ENCODE measurements around the gene PCMTD2.

The PCMTD2 gene

GRCh38 chr20:64244870-64245603, 10.5 kb upstream of the PCMTD2 start:
- Histone ChIP-seq H3K4me1 (ENCODE audit: control insufficient read depth in 5 of 5, insufficient read depth in 5 of 5, low read length in 5 of 5) (no peaks in the 10 kb centered on the region), H3K27ac (ENCODE audit: low read depth, low read length) (no peak overlapping the region)

GRCh38 chr20:64245746-64246595, 9.6 kb upstream of the PCMTD2 start:
- peaks cover 11 to 18% (median 17%) of the 10 kb centered on the region in 5 donors for H3K27me3 ChIP-seq (ENCODE audit: control insufficient read depth in 5 of 5, insufficient read depth in 4 of 5, low read length in 5 of 5)
- no peaks in the 10 kb centered on the region for H3K4me1 ChIP-seq (ENCODE audit: control insufficient read depth in 5 of 5, insufficient read depth in 5 of 5, low read length in 5 of 5)
- no peak overlapping the region for H3K27ac ChIP-seq (ENCODE audit: low read depth, low read length)
- H3K9ac ChIP-seq (ENCODE audit: low read length in 5 of 5): no peak overlapping the region
- H3K36me3 ChIP-seq (ENCODE audit: control insufficient read depth in 5 of 5, insufficient read depth in 5 of 5, low read length in 5 of 5): no peaks in the 10 kb centered on the region
- H3K4me3 ChIP-seq (ENCODE audit: low read depth in 1 of 5, low read length in 5 of 5): no peak overlapping the region
- no peaks in the 10 kb centered on the region for H3K9me3 ChIP-seq (ENCODE audit: control insufficient read depth in 5 of 5, low read length in 5 of 5)

More at GRCh38 chr20:64244870-64245603, 10.5 kb upstream of the PCMTD2 start:
- no peaks in the 10 kb centered on the region for H3K36me3 ChIP-seq (ENCODE audit: control insufficient read depth in 5 of 5, insufficient read depth in 5 of 5, low read length in 5 of 5)
- no peak overlapping the region for H3K4me3 ChIP-seq (ENCODE audit: low read depth in 1 of 5, low read length in 5 of 5)
- H3K9ac ChIP-seq (ENCODE audit: low read length in 5 of 5): no peak overlapping the region
- no peaks in the 10 kb centered on the region for H3K9me3 ChIP-seq (ENCODE audit: control insufficient read depth in 5 of 5, low read length in 5 of 5)
- peaks cover 11 to 18% (median 17%) of the 10 kb centered on the region in 5 donors for H3K27me3 ChIP-seq (ENCODE audit: control insufficient read depth in 5 of 5, insufficient read depth in 4 of 5, low read length in 5 of 5)

GRCh38 chr20:64246616-64247306, 8.8 kb upstream of the PCMTD2 start:
- H3K4me3 ChIP-seq (ENCODE audit: low read depth in 1 of 5, low read length in 5 of 5): no peak overlapping the region
- H3K9me3 ChIP-seq (ENCODE audit: control insufficient read depth in 5 of 5, low read length in 5 of 5): no peaks in the 10 kb centered on the region
- H3K4me1 ChIP-seq (ENCODE audit: control insufficient read depth in 5 of 5, insufficient read depth in 5 of 5, low read length in 5 of 5): no peaks in the 10 kb centered on the region
- no peaks in the 10 kb centered on the region for H3K36me3 ChIP-seq (ENCODE audit: control insufficient read depth in 5 of 5, insufficient read depth in 5 of 5, low read length in 5 of 5)
- no peak overlapping the region for H3K27ac ChIP-seq (ENCODE audit: low read depth, low read length)
- peaks cover 11 to 18% (median 17%) of the 10 kb centered on the region in 5 donors for H3K27me3 ChIP-seq (ENCODE audit: control insufficient read depth in 5 of 5, insufficient read depth in 4 of 5, low read length in 5 of 5)
- H3K9ac ChIP-seq (ENCODE audit: low read length in 5 of 5): no peak overlapping the region

GRCh38 chr20:64247307-64247618, 8.3 kb upstream of the PCMTD2 start:
- H3K9ac ChIP-seq (ENCODE audit: low read length in 5 of 5): no peak overlapping the region
- H3K4me3 ChIP-seq (ENCODE audit: low read depth in 1 of 5, low read length in 5 of 5): no peak overlapping the region
- H3K27me3 ChIP-seq (ENCODE audit: control insufficient read depth in 5 of 5, insufficient read depth in 4 of 5, low read length in 5 of 5): peaks cover 11 to 18% (median 17%) of the 10 kb centered on the region in 5 donors

GRCh38 chr20:64247970-64248841, 7.3 kb upstream of the PCMTD2 start:
- Histone ChIP-seq H3K4me1 (ENCODE audit: control insufficient read depth in 5 of 5, insufficient read depth in 5 of 5, low read length in 5 of 5) (no peaks in the 10 kb centered on the region), H3K9me3 (ENCODE audit: control insufficient read depth in 5 of 5, low read length in 5 of 5) (no peaks in the 10 kb centered on the region), H3K27ac (ENCODE audit: low read depth, low read length) (no peak overlapping the region), H3K36me3 (ENCODE audit: control insufficient read depth in 5 of 5, insufficient read depth in 5 of 5, low read length in 5 of 5) (no peaks in the 10 kb centered on the region), H3K27me3 (ENCODE audit: control insufficient read depth in 5 of 5, insufficient read depth in 4 of 5, low read length in 5 of 5) (peaks cover 11 to 22% (median 17%) of the 10 kb centered on the region in 5 donors), H3K4me3 (ENCODE audit: low read depth in 1 of 5, low read length in 5 of 5) (no peak overlapping the region), H3K9ac (ENCODE audit: low read length in 5 of 5) (no peak overlapping the region)

More at GRCh38 chr20:64247307-64247618, 8.3 kb upstream of the PCMTD2 start:
- H3K4me1 ChIP-seq (ENCODE audit: control insufficient read depth in 5 of 5, insufficient read depth in 5 of 5, low read length in 5 of 5): no peaks in the 10 kb centered on the region
- H3K36me3 ChIP-seq (ENCODE audit: control insufficient read depth in 5 of 5, insufficient read depth in 5 of 5, low read length in 5 of 5): no peaks in the 10 kb centered on the region
- H3K9me3 ChIP-seq (ENCODE audit: control insufficient read depth in 5 of 5, low read length in 5 of 5): no peaks in the 10 kb centered on the region
- no peak overlapping the region for H3K27ac ChIP-seq (ENCODE audit: low read depth, low read length)

- H3K9me3 ChIP-seq (ENCODE audit: control insufficient read depth in 5 of 5, low read length in 5 of 5): no peaks in the 10 kb centered on the region
- H3K36me3 ChIP-seq (ENCODE audit: control insufficient read depth in 5 of 5, insufficient read depth in 5 of 5, low read length in 5 of 5): no peaks in the 10 kb centered on the region
- H3K4me3 ChIP-seq (ENCODE audit: low read depth in 1 of 5, low read length in 5 of 5): no peak overlapping the region
- no peak overlapping the region for H3K27ac ChIP-seq (ENCODE audit: low read depth, low read length)
- peaks cover 0 to 3% (median 3%) of the 10 kb centered on the region in 5 donors for H3K4me1 ChIP-seq (ENCODE audit: control insufficient read depth in 5 of 5, insufficient read depth in 5 of 5, low read length in 5 of 5)
- no peak overlapping the region for H3K9ac ChIP-seq (ENCODE audit: low read length in 5 of 5)
- H3K27me3 ChIP-seq (ENCODE audit: control insufficient read depth in 5 of 5, insufficient read depth in 4 of 5, low read length in 5 of 5): peaks cover 11 to 19% (median 15%) of the 10 kb centered on the region in 5 donors
Observed at GRCh38 chr20:64250027-64250426, 5.5 kb upstream of the PCMTD2 start.

- peaks cover 8 to 29% (median 26%) of the 10 kb centered on the region in 5 donors for H3K4me1 ChIP-seq (ENCODE audit: control insufficient read depth in 5 of 5, insufficient read depth in 5 of 5, low read length in 5 of 5)
- no peaks in the 10 kb centered on the region for H3K9me3 ChIP-seq (ENCODE audit: control insufficient read depth in 5 of 5, low read length in 5 of 5)
- no peaks in the 10 kb centered on the region for H3K36me3 ChIP-seq (ENCODE audit: control insufficient read depth in 5 of 5, insufficient read depth in 5 of 5, low read length in 5 of 5)
- H3K4me3 ChIP-seq (ENCODE audit: low read depth in 1 of 5, low read length in 5 of 5): no peak overlapping the region
- no peak overlapping the region for H3K27ac ChIP-seq (ENCODE audit: low read depth, low read length)
- H3K9ac ChIP-seq (ENCODE audit: low read length in 5 of 5): no peak overlapping the region
- H3K27me3 ChIP-seq (ENCODE audit: control insufficient read depth in 5 of 5, insufficient read depth in 4 of 5, low read length in 5 of 5): peaks cover 0 to 4% (median 0%) of the 10 kb centered on the region in 5 donors
Observed at GRCh38 chr20:64253000-64253383, 2.6 kb upstream of the PCMTD2 start.

GRCh38 chr20:64253443-64253842, 2.1 kb upstream of the PCMTD2 start:
- H3K9me3 ChIP-seq (ENCODE audit: control insufficient read depth in 5 of 5, low read length in 5 of 5): no peaks in the 10 kb centered on the region
- peaks cover 8 to 32% (median 29%) of the 10 kb centered on the region in 5 donors for H3K4me1 ChIP-seq (ENCODE audit: control insufficient read depth in 5 of 5, insufficient read depth in 5 of 5, low read length in 5 of 5)
- H3K27ac ChIP-seq (ENCODE audit: low read depth, low read length): no peak overlapping the region
- no peaks in the 10 kb centered on the region for H3K36me3 ChIP-seq (ENCODE audit: control insufficient read depth in 5 of 5, insufficient read depth in 5 of 5, low read length in 5 of 5)
- H3K4me3 ChIP-seq (ENCODE audit: low read depth in 1 of 5, low read length in 5 of 5): no peak overlapping the region
- H3K9ac ChIP-seq (ENCODE audit: low read length in 5 of 5): no peak overlapping the region
- H3K27me3 ChIP-seq (ENCODE audit: control insufficient read depth in 5 of 5, insufficient read depth in 4 of 5, low read length in 5 of 5): peaks cover 0 to 4% (median 0%) of the 10 kb centered on the region in 5 donors

GRCh38 chr20:64254156-64254555, 1.4 kb upstream of the PCMTD2 start:
- peaks cover 0 to 4% (median 0%) of the 10 kb centered on the region in 5 donors for H3K27me3 ChIP-seq (ENCODE audit: control insufficient read depth in 5 of 5, insufficient read depth in 4 of 5, low read length in 5 of 5)
- H3K9me3 ChIP-seq (ENCODE audit: control insufficient read depth in 5 of 5, low read length in 5 of 5): no peaks in the 10 kb centered on the region
- no peaks in the 10 kb centered on the region for H3K36me3 ChIP-seq (ENCODE audit: control insufficient read depth in 5 of 5, insufficient read depth in 5 of 5, low read length in 5 of 5)
- H3K9ac ChIP-seq (ENCODE audit: low read length in 5 of 5): no peak overlapping the region
- no peak overlapping the region for H3K27ac ChIP-seq (ENCODE audit: low read depth, low read length)
- no peak overlapping the region for H3K4me3 ChIP-seq (ENCODE audit: low read depth in 1 of 5, low read length in 5 of 5)
- H3K4me1 ChIP-seq (ENCODE audit: control insufficient read depth in 5 of 5, insufficient read depth in 5 of 5, low read length in 5 of 5): peaks cover 8 to 33% (median 32%) of the 10 kb centered on the region in 5 donors
